HG02885 (cell line): ENCODE measurements around the gene DHRS1.

Experiments used
- ATAC-seq: cut with Tn5 transposase; IDR thresholded peaks from one replicate; pipeline ENCODE4 v1.9.1; 2021; ENCODE audit warnings: mild to moderate bottlenecking; ENCODE audit not compliant: unreplicated experiment, poor library complexity

Gene DHRS1

DNA sequence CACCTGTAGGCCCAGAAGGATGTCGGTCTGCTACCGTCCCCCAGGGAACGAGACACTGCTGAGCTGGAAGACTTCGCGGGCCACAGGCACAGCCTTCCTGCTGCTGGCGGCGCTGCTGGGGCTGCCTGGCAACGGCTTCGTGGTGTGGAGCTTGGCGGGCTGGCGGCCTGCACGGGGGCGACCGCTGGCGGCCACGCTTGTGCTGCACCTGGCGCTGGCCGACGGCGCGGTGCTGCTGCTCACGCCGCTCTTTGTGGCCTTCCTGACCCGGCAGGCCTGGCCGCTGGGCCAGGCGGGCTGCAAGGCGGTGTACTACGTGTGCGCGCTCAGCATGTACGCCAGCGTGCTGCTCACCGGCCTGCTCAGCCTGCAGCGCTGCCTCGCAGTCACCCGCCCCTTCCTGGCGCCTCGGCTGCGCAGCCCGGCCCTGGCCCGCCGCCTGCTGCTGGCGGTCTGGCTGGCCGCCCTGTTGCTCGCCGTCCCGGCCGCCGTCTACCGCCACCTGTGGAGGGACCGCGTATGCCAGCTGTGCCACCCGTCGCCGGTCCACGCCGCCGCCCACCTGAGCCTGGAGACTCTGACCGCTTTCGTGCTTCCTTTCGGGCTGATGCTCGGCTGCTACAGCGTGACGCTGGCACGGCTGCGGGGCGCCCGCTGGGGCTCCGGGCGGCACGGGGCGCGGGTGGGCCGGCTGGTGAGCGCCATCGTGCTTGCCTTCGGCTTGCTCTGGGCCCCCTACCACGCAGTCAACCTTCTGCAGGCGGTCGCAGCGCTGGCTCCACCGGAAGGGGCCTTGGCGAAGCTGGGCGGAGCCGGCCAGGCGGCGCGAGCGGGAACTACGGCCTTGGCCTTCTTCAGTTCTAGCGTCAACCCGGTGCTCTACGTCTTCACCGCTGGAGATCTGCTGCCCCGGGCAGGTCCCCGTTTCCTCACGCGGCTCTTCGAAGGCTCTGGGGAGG, 11.3 kb upstream of the DHRS1 start, which contains the start of gene LTB4R:
TSS of gene LTB4R (plus strand) at position 857 of the 959 bp plus-strand sequence. CDS start 4,150 bp downstream, outside the sequence.
- ATAC-seq, result peak; percentile 70

GRCh38 chr14:24310265-24310645, 10.7 kb upstream of the DHRS1 start:
- no peak for ATAC-seq

- ATAC-seq, result no peak
These were observed 10.1 kb upstream of the DHRS1 start, which contains the start of gene LTB4R2 for GRCh38 chr14:24309538-24310264. LTB4R2 (plus strand) TSS chr14:24310140; CDS start chr14:24310665, 525 bp downstream.

DNA sequence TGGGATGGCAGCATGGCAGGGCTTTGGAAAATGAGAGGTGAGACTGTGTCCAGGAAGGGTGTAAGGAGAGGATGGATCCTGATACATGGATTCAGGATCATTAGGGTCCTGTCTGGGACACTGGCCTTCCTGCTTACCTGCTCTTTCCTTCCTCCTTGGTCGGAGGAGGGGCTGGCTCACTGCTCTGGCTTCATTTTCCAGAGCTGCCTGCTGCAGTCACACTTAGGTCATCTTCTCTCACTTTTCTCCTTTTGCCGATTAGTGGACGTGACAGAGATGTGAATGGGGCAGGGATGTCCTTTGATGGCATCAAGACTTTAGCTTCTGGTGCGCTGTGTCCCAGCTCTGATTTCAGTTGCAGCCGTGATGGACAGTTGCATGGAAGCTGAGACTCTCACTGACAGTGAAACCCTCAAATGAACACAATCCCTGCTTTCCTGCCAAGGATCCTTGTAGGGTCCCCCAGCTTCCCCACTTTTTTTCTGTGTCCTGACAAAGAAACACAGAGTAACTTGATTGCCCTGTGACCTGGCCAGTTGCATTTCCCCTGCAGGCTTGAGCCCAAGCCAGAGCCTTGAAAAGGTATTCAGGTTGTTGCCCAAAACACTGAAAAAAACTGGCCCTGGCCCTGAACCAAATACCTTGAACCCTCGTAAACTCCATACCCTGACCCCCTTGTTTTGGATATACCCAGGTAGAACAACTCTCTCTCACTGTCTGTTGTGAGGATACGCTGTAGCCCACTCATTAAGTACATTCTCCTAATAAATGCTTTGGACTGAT, 9.0 kb upstream of the DHRS1 start:
- ATAC-seq, result no peak

- no peak for ATAC-seq
These were observed 8.2 kb upstream of the DHRS1 start, which contains the start of gene CIDEB for GRCh38 chr14:24307575-24308341. CIDEB (minus strand) TSS chr14:24307977; CDS start chr14:24307858, 119 bp downstream.

DNA sequence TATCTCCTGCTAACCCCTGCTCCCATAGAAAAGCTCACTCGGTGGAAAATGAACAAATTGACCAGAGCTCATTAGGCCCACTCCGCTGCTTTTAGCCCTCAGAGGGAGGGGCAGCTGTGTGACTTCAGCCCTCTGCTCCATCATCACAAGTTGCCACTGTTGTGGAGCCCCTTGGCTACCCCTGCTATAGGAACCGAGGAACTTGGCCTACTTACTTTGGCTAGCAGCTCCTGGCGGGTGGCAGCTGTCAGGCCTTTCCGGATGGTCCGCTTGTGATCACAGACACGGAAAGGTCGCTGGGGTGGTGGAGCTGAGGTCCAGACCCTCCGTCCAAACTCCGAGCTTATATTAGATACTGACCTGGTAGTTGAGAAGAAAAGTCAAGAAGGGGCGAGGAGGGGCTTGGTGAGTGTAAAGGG, 7.6 kb upstream of the DHRS1 start:
- ATAC-seq, result no peak

GRCh38 chr14:24304019-24304387, 4.4 kb upstream of the DHRS1 start:
- no peak for ATAC-seq

DNA sequence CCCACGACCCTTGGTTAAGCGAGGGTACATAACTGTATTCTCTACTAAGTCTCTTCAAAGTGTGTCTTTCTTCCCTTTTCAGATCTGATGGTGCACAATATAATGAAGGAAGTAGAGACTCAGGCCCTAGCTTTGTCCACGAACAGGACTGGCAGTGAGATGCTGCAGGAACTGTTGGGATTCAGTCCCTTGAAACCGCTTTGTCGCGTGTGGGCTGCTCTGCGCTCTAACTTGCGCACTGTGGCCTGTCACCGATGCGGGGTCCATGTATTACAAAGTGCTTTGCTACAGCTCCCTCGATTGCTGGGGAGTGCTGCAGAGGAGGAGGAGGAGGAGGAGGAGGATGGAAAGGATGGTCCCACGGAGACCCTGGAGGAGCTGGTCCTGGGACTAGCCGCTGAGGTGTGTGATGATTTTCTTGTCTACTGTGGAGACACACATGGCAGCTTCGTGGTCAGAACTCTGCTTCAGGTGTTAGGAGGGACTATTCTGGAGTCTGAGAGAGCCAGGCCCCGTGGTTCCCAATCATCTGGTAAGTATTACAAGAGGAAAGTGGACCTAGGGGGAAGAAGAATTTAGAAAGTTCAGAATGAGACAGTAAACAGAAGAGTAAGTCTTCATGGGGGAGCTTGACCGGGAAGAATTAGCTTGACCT, 873 bp upstream of the DHRS1 start:
- ATAC-seq, result no peak

DNA sequence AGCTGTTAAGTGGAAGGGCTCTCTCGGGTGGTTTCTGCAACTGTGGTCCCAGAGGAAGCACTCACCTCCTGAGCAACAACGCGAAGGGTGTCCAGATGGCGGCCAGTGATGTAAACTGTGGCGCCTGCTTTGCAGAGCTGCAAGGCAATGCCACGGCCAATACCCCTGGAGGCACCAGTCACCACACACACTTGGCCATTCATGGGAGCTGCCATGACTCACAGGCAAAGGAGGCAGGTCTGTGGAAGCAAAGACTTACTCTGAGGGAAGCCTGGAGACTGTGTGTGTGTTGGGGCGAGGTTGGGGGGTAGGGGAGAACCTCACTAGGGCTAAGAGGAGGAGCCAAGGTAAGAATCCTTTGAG, 707 bp downstream of the DHRS1 start:
- ATAC-seq, result peak; percentile 4

- peak; percentile 3 for ATAC-seq
These were observed 2.2 kb downstream of the DHRS1 start for GRCh38 chr14:24297190-24297964.

DNA sequence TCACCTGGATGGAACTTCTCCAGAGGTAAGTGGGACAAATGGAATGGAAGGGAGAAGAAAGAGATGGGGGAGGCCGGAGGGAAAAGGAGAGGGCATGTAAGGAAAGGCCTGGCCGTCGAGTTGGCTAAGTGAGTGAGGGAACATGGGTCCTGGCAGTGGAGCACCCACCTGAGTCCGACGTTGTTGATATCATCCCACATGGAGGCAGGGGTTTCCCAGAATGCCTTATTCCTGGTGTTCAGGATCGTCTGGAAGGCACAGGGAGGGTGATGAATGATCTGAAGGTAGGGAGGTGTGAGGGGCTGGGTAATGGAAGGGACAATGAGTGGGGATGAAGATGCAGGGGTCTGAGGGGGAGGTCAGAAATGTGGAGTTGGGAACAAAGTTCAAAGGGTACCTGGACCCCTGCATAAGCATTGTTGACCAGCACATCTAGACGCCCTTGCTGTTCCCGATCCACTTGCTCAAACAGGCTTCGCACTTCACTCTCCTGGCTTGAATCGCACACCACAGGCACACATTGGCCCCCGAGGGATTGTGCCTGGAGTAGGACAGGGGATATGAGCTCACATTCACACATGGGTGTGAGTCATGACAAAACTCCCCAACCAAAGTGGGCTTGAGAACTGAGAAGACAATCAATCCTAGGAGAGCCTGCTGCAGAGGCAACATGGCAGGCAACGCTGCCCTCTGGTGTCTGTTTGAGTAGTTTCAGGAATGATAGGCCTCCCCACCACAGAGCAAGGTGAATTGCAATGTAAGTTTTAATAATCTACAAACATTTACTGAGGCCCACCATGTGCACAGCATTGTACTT, 3.0 kb downstream of the DHRS1 start:
- peak; percentile 58 for ATAC-seq

DNA sequence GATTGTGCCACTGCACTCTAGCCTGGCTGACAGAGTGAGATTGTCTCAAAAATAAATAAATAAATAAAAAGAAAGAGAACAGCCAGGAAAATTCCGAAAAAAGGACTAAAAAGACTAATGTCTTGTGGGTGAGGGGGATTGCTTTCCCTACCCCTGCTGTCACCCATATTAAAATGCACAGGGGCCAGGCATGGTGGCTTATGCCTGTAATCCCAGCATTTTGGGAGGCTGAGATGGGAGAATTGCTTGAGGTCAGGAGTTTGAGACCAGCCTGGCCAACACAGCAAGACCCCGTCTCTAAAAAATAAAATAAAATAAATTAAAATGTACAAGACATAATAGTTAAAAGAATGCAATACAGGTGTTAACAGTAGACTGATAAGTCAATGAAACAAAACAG, 6.1 kb downstream of the DHRS1 start:
- ATAC-seq, result no peak

GRCh38 chr14:24292118-24292807, 7.3 kb downstream of the DHRS1 start:
- ATAC-seq, result no peak

DNA sequence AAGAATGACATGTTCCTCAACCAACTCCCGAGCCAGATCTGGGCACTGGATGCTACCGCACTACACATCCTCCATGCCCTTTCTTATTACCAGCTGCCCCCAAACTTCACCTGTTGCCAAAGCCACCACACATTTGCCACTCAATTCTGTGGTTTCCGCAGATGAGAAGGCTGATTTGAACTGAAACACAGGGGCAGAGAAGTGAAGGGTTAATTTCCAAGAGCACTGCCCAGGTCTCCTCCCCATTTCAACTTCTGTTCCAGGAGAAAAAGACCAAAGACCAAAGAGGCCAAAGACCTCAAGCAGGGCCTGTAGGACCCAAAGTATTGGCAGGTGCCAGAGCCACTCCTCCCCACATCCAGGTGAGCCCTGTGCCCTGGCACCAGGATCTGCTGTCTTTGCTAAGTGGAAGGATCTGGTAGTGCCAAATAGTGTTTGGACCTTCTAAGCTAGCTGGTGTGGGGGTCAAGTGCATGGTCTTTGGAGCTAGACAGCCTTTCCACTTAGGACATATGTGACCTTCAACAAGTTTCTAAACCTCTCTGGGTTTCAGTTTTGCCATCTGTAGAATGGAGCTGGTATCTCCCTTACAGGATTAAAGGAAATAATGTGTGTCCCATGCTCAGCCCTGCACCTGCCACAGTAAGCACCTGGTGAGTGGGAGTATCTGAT, 8.0 kb downstream of the DHRS1 start:
- no peak for ATAC-seq

- no peak for ATAC-seq
These were observed 8.8 kb downstream of the DHRS1 start for GRCh38 chr14:24290746-24291145.

GRCh38 chr14:24289649-24290280, 9.8 kb downstream of the DHRS1 start:
- ATAC-seq, result peak; percentile 85
